ENCODE results near the gene CYYR1.

- TF ChIP-seq GATA2 (IDR thresholded peaks at IDR 0.05; ENCODE audit: low read depth, low read length) (no peak), GATA3 (IDR thresholded peaks at IDR 0.05; ENCODE audit: low read depth, low read length) (no peak)
Observed at GRCh38 chr21:26437326-26438009, 135.6 kb downstream of the CYYR1 start.

Data from SH-SY5Y (cell line).